ENCODE data around the gene TENM3.

The TENM3 gene

GRCh38 chr4:182518421-182518820, 275.2 kb downstream of the TENM3 start:
- H3K27me3 Mint-ChIP-seq (ENCODE audit: low read depth): no peaks in the 10 kb centered on the region
- no peak overlapping the region for H3K27ac Mint-ChIP-seq

DNA sequence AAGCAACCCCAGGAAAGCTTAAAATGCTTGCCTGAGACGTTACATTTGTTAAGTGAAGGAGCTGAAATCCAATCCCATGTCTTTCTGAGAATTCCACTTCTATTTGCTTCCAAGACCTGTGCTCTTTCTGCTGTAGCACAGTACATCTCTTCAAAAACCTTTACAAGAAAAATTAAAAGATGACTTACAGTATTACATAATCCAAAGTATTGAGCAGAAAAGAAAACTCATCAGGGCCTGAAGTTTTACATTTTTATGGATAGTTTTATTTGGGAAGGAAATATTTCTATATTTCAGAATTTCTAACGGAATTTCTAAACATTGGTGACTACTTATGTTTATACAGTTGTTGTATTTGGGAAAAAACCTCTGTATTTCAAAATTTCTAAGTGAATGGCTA, 276.3 kb downstream of the TENM3 start:
- Mint-ChIP-seq H3K27me3 (ENCODE audit: low read depth) (no peaks in the 10 kb centered on the region), H3K4me1 (ENCODE audit: low read depth) (no peaks in the 10 kb centered on the region), H3K4me3 (no peak overlapping the region), H3K36me3 (ENCODE audit: low read depth) (no peaks in the 10 kb centered on the region), H3K27ac (no peak overlapping the region), H3K9me3 (no peaks in the 10 kb centered on the region)
- no peak for DNase-seq (ENCODE audit: low spot score)

More at GRCh38 chr4:182518421-182518820, 275.2 kb downstream of the TENM3 start:
- DNase-seq (ENCODE audit: low spot score): no peak
- no peak overlapping the region for H3K4me3 Mint-ChIP-seq
- H3K9me3 Mint-ChIP-seq: no peaks in the 10 kb centered on the region
- no peaks in the 10 kb centered on the region for H3K36me3 Mint-ChIP-seq (ENCODE audit: low read depth)
- no peaks in the 10 kb centered on the region for H3K4me1 Mint-ChIP-seq (ENCODE audit: low read depth)

- H3K9me3 Mint-ChIP-seq: no peaks in the 10 kb centered on the region
- no peak overlapping the region for H3K4me3 Mint-ChIP-seq
- H3K36me3 Mint-ChIP-seq (ENCODE audit: low read depth): no peaks in the 10 kb centered on the region
- no peaks in the 10 kb centered on the region for H3K4me1 Mint-ChIP-seq (ENCODE audit: low read depth)
- H3K27me3 Mint-ChIP-seq (ENCODE audit: low read depth): no peaks in the 10 kb centered on the region
- DNase-seq (ENCODE audit: low spot score): no peak
- no peak overlapping the region for H3K27ac Mint-ChIP-seq
These were observed 277.8 kb downstream of the TENM3 start for GRCh38 chr4:182521011-182521410.

GRCh38 chr4:182528819-182529218, 285.6 kb downstream of the TENM3 start:
- H3K27ac Mint-ChIP-seq: no peak overlapping the region
- H3K4me3 Mint-ChIP-seq: no peak overlapping the region
- no peaks in the 10 kb centered on the region for H3K4me1 Mint-ChIP-seq (ENCODE audit: low read depth)
- H3K9me3 Mint-ChIP-seq: no peaks in the 10 kb centered on the region
- H3K27me3 Mint-ChIP-seq (ENCODE audit: low read depth): no peaks in the 10 kb centered on the region
- DNase-seq (ENCODE audit: low spot score): no peak
- no peaks in the 10 kb centered on the region for H3K36me3 Mint-ChIP-seq (ENCODE audit: low read depth)

- Mint-ChIP-seq H3K36me3 (ENCODE audit: low read depth) (no peaks in the 10 kb centered on the region), H3K4me3 (no peak overlapping the region), H3K4me1 (ENCODE audit: low read depth) (no peaks in the 10 kb centered on the region), H3K27me3 (ENCODE audit: low read depth) (no peaks in the 10 kb centered on the region), H3K9me3 (no peaks in the 10 kb centered on the region), H3K27ac (no peak overlapping the region)
- DNase-seq (ENCODE audit: low spot score): no peak
These were observed 287.2 kb downstream of the TENM3 start for GRCh38 chr4:182530451-182530850.

GRCh38 chr4:182531555-182532162, 288.5 kb downstream of the TENM3 start:
- Mint-ChIP-seq H3K4me3 (no peak overlapping the region), H3K4me1 (ENCODE audit: low read depth) (no peaks in the 10 kb centered on the region), H3K27me3 (ENCODE audit: low read depth) (no peaks in the 10 kb centered on the region), H3K36me3 (ENCODE audit: low read depth) (no peaks in the 10 kb centered on the region), H3K27ac (no peak overlapping the region), H3K9me3 (no peaks in the 10 kb centered on the region)
- no peak for DNase-seq (ENCODE audit: low spot score)

- no peaks in the 10 kb centered on the region for H3K4me1 Mint-ChIP-seq (ENCODE audit: low read depth)
- H3K27ac Mint-ChIP-seq: no peak overlapping the region
- no peaks in the 10 kb centered on the region for H3K27me3 Mint-ChIP-seq (ENCODE audit: low read depth)
- H3K4me3 Mint-ChIP-seq: no peak overlapping the region
- DNase-seq (ENCODE audit: low spot score): no peak
- H3K9me3 Mint-ChIP-seq: no peaks in the 10 kb centered on the region
- no peaks in the 10 kb centered on the region for H3K36me3 Mint-ChIP-seq (ENCODE audit: low read depth)
These were observed 289.2 kb downstream of the TENM3 start for GRCh38 chr4:182532441-182532840.

- H3K36me3 Mint-ChIP-seq (ENCODE audit: low read depth): no peaks in the 10 kb centered on the region
- no peaks in the 10 kb centered on the region for H3K9me3 Mint-ChIP-seq
- no peaks in the 10 kb centered on the region for H3K4me1 Mint-ChIP-seq (ENCODE audit: low read depth)
- no peak overlapping the region for H3K4me3 Mint-ChIP-seq
- no peaks in the 10 kb centered on the region for H3K27me3 Mint-ChIP-seq (ENCODE audit: low read depth)
- DNase-seq (ENCODE audit: low spot score): no peak
- no peak overlapping the region for H3K27ac Mint-ChIP-seq
These were observed 290.8 kb downstream of the TENM3 start for GRCh38 chr4:182533964-182534363.

- Mint-ChIP-seq H3K4me1 (ENCODE audit: low read depth) (no peaks in the 10 kb centered on the region), H3K27ac (no peak overlapping the region)
These were observed 293.1 kb downstream of the TENM3 start for GRCh38 chr4:182536221-182536811.

DNA sequence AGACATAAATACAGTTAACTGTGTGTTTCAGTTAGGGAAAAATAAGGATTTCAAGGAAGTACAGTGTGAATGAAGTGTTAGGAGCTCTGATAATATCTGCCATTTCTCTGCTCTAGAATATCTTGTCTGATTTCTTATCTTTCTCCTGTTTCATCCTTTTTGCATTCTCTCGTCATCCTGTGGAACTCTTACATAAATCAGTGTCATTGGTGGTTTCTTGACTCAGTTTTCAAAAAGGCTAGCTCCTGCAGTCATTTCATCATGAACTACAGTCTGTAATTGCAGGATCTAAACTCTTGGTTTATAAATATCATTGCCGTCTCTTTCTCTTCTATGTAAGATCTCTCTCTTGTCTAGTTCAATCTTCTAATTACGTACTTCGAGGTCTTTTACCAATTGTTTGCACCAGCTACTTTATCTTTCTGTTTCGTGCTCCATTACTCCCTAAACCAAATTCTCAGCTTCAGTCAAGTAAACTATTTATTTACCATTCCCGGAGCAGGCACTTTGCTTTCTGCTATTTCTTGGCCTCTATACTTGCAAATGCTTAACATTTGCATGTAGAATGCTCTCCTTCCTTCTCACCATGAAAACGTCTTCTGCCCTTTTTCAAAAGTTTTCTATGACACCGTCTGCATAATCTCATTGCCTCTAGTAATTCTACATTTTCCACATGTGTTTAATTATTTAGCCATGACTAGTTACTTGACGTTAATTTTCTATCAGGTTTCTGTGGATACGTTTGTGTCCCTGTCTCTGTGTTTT, 294.0 kb downstream of the TENM3 start:
- no peaks in the 10 kb centered on the region for H3K36me3 Mint-ChIP-seq (ENCODE audit: low read depth)
- no peak for DNase-seq (ENCODE audit: low spot score)
- H3K27ac Mint-ChIP-seq: no peak overlapping the region
- H3K4me3 Mint-ChIP-seq: no peak overlapping the region
- no peaks in the 10 kb centered on the region for H3K27me3 Mint-ChIP-seq (ENCODE audit: low read depth)
- H3K9me3 Mint-ChIP-seq: no peaks in the 10 kb centered on the region
- no peaks in the 10 kb centered on the region for H3K4me1 Mint-ChIP-seq (ENCODE audit: low read depth)

More at GRCh38 chr4:182536221-182536811, 293.1 kb downstream of the TENM3 start:
- DNase-seq (ENCODE audit: low spot score): no peak
- Mint-ChIP-seq H3K4me3 (no peak overlapping the region), H3K36me3 (ENCODE audit: low read depth) (no peaks in the 10 kb centered on the region), H3K9me3 (no peaks in the 10 kb centered on the region), H3K27me3 (ENCODE audit: low read depth) (no peaks in the 10 kb centered on the region)

DNA sequence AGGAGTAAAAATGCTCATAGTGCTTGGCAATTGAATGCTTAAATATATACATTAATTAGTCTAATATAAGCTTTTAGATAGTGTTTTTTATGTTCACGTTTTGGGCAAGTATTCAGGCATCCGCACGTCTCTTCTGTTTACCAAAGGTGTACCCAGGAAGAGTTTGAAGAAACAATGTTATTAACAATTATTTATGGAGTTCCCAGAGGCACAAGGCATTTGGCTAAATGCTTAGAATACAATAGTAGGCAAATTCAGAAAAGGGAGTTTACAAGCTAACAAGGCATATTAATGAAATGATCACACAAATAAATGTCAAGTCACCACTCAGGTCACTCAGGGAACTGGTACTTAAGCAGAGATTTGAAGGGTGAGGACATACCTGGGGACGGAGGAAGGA, 294.8 kb downstream of the TENM3 start:
- H3K36me3 Mint-ChIP-seq (ENCODE audit: low read depth): no peaks in the 10 kb centered on the region
- no peak overlapping the region for H3K4me3 Mint-ChIP-seq
- H3K27ac Mint-ChIP-seq: no peak overlapping the region
- H3K4me1 Mint-ChIP-seq (ENCODE audit: low read depth): no peaks in the 10 kb centered on the region
- DNase-seq (ENCODE audit: low spot score): no peak
- H3K9me3 Mint-ChIP-seq: no peaks in the 10 kb centered on the region
- no peaks in the 10 kb centered on the region for H3K27me3 Mint-ChIP-seq (ENCODE audit: low read depth)

GRCh38 chr4:182540496-182540895, 297.3 kb downstream of the TENM3 start:
- no peaks in the 10 kb centered on the region for H3K27me3 Mint-ChIP-seq (ENCODE audit: low read depth)
- H3K27ac Mint-ChIP-seq: no peak overlapping the region
- H3K4me1 Mint-ChIP-seq (ENCODE audit: low read depth): no peaks in the 10 kb centered on the region
- no peaks in the 10 kb centered on the region for H3K36me3 Mint-ChIP-seq (ENCODE audit: low read depth)
- no peak overlapping the region for H3K4me3 Mint-ChIP-seq
- DNase-seq (ENCODE audit: low spot score): no peak
- no peaks in the 10 kb centered on the region for H3K9me3 Mint-ChIP-seq

DNA sequence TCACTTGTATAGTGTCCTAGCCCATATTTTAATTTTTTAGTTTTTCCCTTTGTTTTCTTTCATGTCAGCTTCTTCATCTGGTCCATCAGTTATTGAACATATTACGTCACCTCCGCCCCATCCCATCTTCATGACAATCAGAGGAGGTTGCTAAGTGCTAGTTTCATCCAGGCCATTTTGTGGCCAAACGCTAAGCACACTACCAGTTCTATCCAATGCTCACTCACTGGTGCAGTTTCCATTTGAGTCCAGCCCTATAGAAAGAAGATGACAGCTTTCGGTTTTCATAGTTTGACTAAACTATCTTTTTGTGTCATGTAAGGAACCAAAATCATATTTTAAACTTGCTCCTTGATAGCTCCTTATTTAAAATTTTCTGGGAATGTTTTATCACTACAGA, 304.2 kb downstream of the TENM3 start:
- no peaks in the 10 kb centered on the region for H3K9me3 Mint-ChIP-seq
- peak; percentile 4 for DNase-seq (ENCODE audit: low spot score)
- H3K4me3 Mint-ChIP-seq: no peak overlapping the region
- peaks cover 8% of the 10 kb centered on the region for H3K27me3 Mint-ChIP-seq (ENCODE audit: low read depth)
- H3K27ac Mint-ChIP-seq: no peak overlapping the region
- no peaks in the 10 kb centered on the region for H3K4me1 Mint-ChIP-seq (ENCODE audit: low read depth)
- no peaks in the 10 kb centered on the region for H3K36me3 Mint-ChIP-seq (ENCODE audit: low read depth)

DNA sequence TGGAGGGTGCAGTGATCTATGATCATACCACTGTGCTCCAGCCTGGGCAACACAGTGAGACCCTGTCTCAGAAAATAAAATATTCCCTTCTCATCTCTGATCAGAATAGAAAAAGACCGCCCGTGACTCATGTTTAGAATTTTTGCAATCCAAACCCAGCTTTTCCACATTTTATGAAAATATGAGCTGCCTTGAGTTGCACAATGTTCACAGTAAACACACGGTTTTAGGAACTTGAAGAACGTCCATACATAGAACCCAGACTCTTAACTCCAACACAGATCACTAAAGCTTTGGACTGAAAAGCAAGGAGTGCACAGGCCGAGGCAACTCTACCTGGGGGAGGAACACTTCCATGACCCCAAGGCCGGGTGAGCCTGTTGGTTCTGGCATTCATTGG, 305.0 kb downstream of the TENM3 start:
- DNase-seq (ENCODE audit: low spot score): no peak
- no peaks in the 10 kb centered on the region for H3K36me3 Mint-ChIP-seq (ENCODE audit: low read depth)
- H3K4me3 Mint-ChIP-seq: no peak overlapping the region
- H3K27ac Mint-ChIP-seq: no peak overlapping the region
- H3K27me3 Mint-ChIP-seq (ENCODE audit: low read depth): peaks cover 9% of the 10 kb centered on the region
- H3K4me1 Mint-ChIP-seq (ENCODE audit: low read depth): no peaks in the 10 kb centered on the region
- no peaks in the 10 kb centered on the region for H3K9me3 Mint-ChIP-seq
